ENCODE measurements around the gene LONP1.
"Not testable (repeated sequence)": the region's sequence is repeated elsewhere in the genome, so short reads cannot be mapped to it uniquely, and the experiment has no call there.

- TF ChIP-seq SP1 (IDR thresholded peaks at IDR 0.05); ZNF384 (IDR thresholded peaks at IDR 0.05); HDGF (IDR thresholded peaks at IDR 0.05; ENCODE audit: borderline replicate concordance); ARNT (IDR thresholded peaks at IDR 0.05); SUZ12 (IDR thresholded peaks at IDR 0.05); TARDBP (IDR thresholded peaks at IDR 0.05); ELF4 (IDR thresholded peaks at IDR 0.05); L3MBTL2 (conservative IDR thresholded peaks at IDR 0.05); NFRKB (IDR thresholded peaks at IDR 0.05): not testable (repeated sequence)
- TF ChIP-seq, protein P1, sequence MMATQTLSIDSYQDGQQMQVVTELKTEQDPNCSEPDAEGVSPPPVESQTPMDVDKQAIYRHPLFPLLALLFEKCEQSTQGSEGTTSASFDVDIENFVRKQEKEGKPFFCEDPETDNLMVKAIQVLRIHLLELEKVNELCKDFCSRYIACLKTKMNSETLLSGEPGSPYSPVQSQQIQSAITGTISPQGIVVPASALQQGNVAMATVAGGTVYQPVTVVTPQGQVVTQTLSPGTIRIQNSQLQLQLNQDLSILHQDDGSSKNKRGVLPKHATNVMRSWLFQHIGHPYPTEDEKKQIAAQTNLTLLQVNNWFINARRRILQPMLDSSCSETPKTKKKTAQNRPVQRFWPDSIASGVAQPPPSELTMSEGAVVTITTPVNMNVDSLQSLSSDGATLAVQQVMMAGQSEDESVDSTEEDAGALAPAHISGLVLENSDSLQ (IDR thresholded peaks at IDR 0.05): not testable (repeated sequence)
Measured at GRCh38 chr19:5748920-5749319, 29.0 kb upstream of the LONP1 start.
